GM18873 (cell line): ENCODE results near the gene MYL6.
A peak's percentile ranks its signal among the peaks of the same experiment; 100 is the strongest.
"Not testable (repeated sequence)": the region's sequence is repeated elsewhere in the genome, so short reads cannot be mapped to it uniquely, and the experiment has no call there.

ENCODE experiments used
- ATAC-seq: cut with Tn5 transposase; IDR thresholded peaks from one replicate; pipeline ENCODE4 v1.9.1; 2021; ENCODE audit warnings: mild to moderate bottlenecking, moderate library complexity, moderate number of reproducible peaks; ENCODE audit not compliant: unreplicated experiment, low FRiP score

MYL6 gene

DNA sequence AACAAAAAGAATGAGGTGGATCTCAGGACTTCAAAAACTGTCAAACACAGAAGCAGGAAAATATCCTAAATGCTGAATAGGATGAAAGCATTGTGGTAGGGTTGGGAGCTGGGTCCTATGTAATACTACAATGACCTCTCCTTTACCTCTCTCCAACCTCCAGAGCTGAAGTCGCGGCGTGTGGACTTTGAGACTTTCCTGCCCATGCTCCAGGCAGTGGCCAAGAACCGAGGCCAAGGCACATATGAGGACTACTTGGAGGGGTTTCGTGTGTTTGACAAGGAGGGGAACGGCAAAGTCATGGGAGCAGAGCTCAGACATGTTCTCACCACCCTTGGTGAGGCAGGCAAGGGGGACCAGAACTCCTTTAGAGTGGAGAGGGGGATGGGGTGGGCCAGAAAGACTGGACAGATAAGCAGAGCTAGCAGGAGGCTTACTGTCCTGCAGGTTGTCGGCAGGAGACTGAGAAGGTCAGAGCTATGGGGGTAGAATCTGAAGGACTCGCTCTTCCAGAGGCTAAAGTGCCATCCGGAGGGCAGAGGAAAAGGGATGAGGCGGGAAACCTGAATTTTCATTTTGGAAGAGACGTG is 2.8 kb upstream of the MYL6 start:
- ATAC-seq, result no peak

DNA sequence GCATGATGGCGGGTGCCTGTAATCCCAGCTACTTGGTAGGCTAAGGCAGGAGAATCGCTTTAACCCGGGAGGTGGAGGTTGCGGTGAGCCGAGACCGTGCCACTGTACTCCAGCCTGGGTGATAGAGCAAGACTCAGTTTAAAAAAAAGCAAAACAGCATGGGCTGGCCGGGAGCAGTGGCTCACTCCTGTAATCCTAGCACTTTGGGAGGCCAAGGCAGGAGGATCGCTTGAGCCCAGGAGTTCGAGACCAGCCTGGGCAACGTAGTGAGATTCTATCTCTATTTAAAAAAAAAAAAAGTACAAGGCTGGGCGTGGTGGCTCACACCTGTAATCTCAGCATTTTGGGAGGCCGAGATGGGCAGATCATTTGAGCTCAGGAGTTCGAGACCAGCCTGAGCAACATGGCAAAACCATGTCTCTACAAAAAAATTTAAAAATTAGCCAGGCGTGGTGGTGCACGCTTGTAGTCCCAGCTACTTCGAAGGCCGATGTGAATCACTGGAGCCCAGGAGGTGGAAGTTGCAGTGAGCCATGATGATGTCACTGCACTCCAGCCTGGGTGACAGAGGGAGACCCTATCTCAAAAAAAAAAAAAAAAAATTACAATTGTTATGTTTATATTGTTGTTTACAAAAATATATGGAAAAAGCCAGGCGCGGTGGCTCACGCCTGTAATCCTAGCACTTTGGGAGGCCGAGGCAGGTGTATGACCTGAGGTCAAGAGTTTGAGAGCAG is 1.5 kb upstream of the MYL6 start:
- ATAC-seq, result not testable (repeated sequence)

DNA sequence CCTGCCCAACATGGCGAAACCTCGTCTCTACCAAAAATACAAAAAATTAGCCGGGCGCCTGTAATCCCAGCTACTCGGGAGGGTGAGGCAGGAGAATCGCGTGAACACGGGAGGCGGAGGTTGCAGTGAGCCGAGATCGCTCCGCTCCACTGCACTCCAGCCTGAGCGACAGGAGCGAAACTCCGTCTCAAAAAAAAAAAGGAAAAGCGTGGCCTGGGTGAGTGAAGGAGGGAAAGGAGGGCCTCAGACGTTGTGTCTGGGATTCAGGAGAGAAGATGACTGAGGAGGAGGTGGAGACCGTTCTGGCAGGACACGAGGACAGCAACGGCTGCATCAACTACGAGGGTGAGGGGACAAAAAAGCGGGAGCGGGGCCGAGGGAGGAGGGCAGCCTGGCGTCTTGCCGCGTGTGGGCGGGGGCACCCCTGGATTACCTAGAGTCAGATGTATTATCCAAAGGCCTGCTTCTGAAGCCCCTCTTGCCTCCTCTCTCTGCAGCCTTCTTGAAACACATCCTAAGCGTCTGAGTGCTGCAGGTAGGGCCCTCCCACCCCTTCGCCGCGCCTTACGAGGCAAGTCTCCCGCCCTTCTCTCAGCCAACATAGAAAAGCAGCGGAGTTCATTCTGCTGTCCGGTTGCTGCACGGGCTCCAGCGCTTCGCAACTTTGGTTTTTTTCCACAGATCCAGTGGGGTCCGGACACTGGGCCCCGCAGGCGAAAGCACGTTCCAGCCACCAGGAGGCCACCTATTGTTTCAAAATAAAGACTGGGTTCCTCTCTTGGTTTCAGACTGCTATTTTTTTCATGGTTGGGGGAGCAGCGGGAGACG is 744 bp upstream of the MYL6 start:
- ATAC-seq, result peak; percentile 32

DNA sequence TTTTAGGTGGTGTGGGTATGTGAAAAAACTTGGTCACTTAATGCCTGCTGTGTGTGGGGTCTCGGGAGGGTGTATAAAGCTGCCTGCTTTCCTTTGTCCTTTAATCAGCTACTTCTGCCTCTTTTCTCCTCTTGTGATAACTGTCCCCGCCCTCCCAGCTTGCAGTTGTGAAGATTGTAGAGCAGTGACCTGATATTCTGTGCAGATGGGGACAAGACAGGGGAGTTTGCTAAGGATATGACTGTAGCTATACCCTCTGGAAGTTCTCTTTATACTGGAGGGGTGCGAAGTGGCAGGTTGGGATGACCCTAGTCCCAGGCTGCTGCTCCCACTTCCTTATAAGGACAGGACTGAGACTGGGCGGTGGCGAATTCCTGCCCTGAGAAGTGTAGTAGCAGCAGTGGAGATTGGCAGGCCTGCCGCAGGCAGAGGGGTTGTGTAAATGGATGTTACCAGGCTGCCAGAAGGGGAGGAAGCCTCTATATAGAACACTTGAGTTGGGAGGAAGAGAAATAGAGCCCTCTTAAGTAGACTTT is 835 bp downstream of the MYL6 start:
- no peak for ATAC-seq

- no peak for ATAC-seq
Observed at GRCh38 chr12:56159482-56160192, 1.5 kb downstream of the MYL6 start.

GRCh38 chr12:56160193-56160763 is 2.1 kb downstream of the MYL6 start:
- ATAC-seq, result no peak

DNA sequence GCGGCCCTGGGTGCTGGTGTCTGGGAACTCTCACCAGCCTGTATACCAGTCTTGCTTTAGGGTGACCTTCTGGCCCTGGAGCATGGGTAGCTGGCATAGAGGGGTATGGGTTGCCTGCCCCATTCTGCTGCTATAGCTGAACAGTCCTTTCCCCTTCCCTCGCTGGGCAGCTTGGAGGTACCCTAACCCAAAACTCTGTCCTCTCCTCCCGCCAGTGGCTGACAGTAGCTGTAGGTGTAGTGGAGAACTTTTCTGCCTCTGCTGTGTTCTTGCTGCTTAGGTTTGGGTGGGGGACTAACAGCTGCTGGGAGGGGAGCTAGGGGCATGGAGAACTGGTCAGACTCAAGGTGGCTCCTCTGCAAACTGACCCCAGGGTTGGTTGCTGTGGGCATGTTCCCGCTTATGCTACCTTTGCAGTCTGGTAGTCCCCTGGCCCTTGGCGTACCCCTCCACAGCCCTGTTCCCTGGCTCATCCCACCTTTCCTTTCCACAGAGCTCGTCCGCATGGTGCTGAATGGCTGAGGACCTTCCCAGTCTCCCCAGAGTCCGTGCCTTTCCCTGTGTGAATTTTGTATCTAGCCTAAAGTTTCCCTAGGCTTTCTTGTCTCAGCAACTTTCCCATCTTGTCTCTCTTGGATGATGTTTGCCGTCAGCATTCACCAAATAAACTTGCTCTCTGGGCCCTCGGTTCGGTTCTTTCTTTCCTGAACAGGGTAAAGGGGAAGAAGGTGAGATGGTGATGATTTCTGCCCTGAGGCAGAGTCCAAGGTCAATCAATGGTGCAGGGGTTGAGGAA is 2.9 kb downstream of the MYL6 start:
- no peak for ATAC-seq

GRCh38 chr12:56161690-56162351 is 3.7 kb downstream of the MYL6 start:
- ATAC-seq, result no peak

- no peak for ATAC-seq
Observed at GRCh38 chr12:56162468-56163290, 4.5 kb downstream of the MYL6 start.

GRCh38 chr12:56163533-56164344 is 5.6 kb downstream of the MYL6 start:
- ATAC-seq, result no peak

GRCh38 chr12:56164345-56164729 is 6.2 kb downstream of the MYL6 start:
- ATAC-seq, result no peak

DNA sequence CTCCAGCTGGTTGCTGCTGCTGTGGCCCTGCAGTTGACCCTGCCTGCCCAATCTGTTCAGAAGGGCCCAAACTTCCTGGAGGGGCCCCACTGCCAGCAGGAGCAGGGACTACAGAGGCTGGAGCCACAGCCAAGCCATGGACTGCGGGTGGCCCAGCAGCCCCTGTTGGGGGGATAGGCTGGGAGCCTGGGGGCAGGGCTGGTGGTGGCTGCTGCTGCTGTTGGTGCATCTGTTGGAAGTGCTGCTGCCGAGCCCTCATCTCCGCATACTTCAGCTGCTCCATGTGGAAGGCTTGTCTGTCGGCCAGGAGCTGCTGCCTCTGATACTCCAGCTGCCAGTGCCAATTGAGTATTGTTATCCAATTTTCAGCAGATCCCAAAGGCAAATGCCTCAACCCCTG is 7.2 kb downstream of the MYL6 start:
- no peak for ATAC-seq

- no peak for ATAC-seq
Observed at GRCh38 chr12:56169229-56169759, 11.1 kb downstream of the MYL6 start.

DNA sequence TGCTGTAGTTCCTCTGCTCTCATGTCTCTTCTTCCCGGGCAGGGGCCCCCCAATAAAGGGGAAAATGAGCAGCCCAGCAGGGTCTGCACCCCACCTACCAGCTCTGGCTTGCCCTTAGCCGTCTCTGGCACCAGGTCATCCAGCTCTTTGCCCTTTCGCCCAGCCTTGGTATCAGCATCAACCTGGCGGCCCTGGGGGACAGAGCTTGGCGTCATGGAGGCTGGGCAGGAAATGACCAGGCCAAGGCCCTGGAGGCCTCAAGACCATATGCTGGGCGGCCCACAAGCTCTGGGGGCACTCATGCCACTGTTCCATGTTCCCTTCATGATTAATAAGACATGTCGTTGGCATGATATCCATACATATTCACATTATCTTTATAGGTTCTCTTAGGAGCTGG is 14.7 kb downstream of the MYL6 start:
- ATAC-seq, result no peak

GRCh38 chr12:56178347-56178746 is 20.2 kb downstream of the MYL6 start:
- ATAC-seq, result no peak

- ATAC-seq, result no peak
Observed at GRCh38 chr12:56186957-56187356, 28.8 kb downstream of the MYL6 start.

GRCh38 chr12:56188131-56188777 is 30.1 kb downstream of the MYL6 start:
- ATAC-seq, result no peak
